T-helper 17 cell (primary cell): Measurements from ENCODE around the gene RAB40AL. TPM values are rescaled to one million over a fixed set of nuclear protein-coding genes. Genes with fewer than 3 reads are reported as not detected.
"Not testable (repeated sequence)": the region's sequence is repeated elsewhere in the genome, so short reads cannot be mapped to it uniquely, and the experiment has no call there.

Experiments used
- ATAC-seq: fragments of 150-1000 bp; cut with Tn5 transposase; 2 replicates; pipeline ENCODE4 v1.10.0; 2021; ENCODE audit warnings: mild to moderate bottlenecking, moderate library complexity
- DNase-seq, 3 donors: peaks; one replicate each; pipeline versions ENCODE4 v3.0.0 to v3.0.0-alpha.2; 2020 to 2021
- H3K9me3 ChIP-seq: one replicate; pipeline ENCODE4 v1.7.0; 2013; ENCODE audit warnings: low read length, mild to moderate bottlenecking; ENCODE audit not compliant: control insufficient read depth, poor library complexity, severe bottlenecking
- H3K27ac Mint-ChIP-seq: one replicate; pipeline ENCODE4 v1.8.0; 2022; ENCODE audit warnings: mild to moderate bottlenecking, moderate library complexity, mixed read lengths
- H3K27me3 Mint-ChIP-seq: one replicate; pipeline ENCODE4 v1.8.0; 2022; ENCODE audit warnings: mixed read lengths
- H3K36me3 Mint-ChIP-seq: one replicate; pipeline ENCODE4 v1.8.0; 2022; ENCODE audit warnings: low read depth, mixed read lengths
- H3K4me1 Mint-ChIP-seq: one replicate; pipeline ENCODE4 v1.8.0; 2022; ENCODE audit warnings: mild to moderate bottlenecking, mixed read lengths
- H3K4me3 Mint-ChIP-seq: one replicate; pipeline ENCODE4 v1.8.0; 2022; ENCODE audit warnings: mild to moderate bottlenecking, moderate library complexity, mixed read lengths
- total RNA-seq, 4 donors: library from RNA in 2 of 4; stranded (reverse) in 2 of 4; gene quantifications; one replicate each; pipeline ENCODE4 v1.2.3 and lab custom pipeline; 2022 to 2026

RAB40AL gene
- total RNA-seq, 2 donors from 2014 or later: 0.27 TPM; not detected in 1

DNA sequence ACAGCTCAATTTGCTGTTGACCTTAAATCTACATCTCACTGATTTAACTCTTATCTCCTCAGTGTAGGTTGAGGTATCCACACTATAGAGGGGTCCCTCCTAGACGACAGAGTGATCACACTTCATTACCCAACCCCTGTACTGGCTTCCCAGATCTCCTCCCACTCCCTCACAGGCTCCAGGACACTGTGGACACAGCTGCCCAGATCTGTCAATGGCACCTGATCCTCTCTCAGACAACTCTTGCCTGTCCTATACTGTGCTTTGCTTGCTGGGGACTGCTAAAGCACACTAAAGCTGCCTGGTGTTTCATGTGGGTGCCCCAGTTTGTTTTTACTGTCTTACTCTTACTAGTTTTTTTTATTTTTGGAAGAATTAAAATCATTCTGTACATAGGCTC is 27.9 kb downstream of the RAB40AL start:
- no peak overlapping the region for H3K4me3 Mint-ChIP-seq
- no peaks in the 10 kb centered on the region for H3K4me1 Mint-ChIP-seq
- H3K27ac Mint-ChIP-seq: no peak overlapping the region
- H3K36me3 Mint-ChIP-seq: no peaks in the 10 kb centered on the region
- H3K9me3 ChIP-seq: no peaks in the 10 kb centered on the region
- no peaks in the 10 kb centered on the region for H3K27me3 Mint-ChIP-seq
- ATAC-seq: no peak
- no peak for DNase-seq

DNA sequence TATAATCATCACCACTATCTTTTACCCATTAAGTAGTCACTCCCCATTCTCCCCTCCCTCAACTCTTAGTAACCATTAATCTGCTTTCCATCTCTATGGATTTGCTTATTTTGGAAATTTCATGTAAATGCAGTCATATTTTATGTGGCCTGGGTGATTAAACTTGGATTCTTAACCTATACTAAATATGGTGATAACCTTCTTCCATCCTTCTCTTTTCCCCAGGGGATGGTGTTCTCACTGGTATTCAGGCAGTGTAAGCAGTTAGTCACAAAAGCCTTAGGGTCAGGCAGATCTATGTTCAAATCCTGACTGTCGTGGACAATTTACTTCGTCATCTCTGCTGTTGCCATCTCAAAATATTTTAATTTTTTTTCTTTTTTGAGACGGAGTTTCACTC is 29.6 kb downstream of the RAB40AL start:
- H3K27ac Mint-ChIP-seq: no peak overlapping the region
- H3K36me3 Mint-ChIP-seq: no peaks in the 10 kb centered on the region
- DNase-seq (no peak), ATAC-seq (no peak)
- H3K27me3 Mint-ChIP-seq: no peaks in the 10 kb centered on the region
- no peaks in the 10 kb centered on the region for H3K4me1 Mint-ChIP-seq
- no peaks in the 10 kb centered on the region for H3K9me3 ChIP-seq
- H3K4me3 Mint-ChIP-seq: no peak overlapping the region

DNA sequence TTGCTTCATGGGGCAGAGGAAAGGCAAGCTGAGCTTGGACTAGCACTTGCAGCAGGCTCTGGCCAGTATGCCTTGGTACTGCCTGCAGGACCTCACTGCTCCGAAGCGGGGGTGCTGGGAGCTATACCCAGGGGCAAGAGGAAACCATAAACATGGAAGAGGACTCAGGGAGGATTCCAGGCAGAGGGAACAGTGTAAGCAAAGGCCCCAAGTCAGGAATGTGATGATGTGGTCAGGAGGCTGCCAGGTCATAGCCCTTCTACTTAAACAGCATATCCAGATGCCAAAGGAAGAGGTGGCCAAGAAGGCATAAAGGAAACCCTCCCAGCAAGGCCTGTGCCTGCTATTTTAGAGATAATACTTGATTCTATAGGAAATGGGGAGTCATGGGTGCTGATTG is 31.1 kb downstream of the RAB40AL start:
- Mint-ChIP-seq H3K4me3 (no peak overlapping the region), H3K36me3 (no peaks in the 10 kb centered on the region), H3K27ac (no peak overlapping the region), H3K4me1 (no peaks in the 10 kb centered on the region), H3K27me3 (no peaks in the 10 kb centered on the region)
- ATAC-seq (no peak), DNase-seq (no peak)
- no peaks in the 10 kb centered on the region for H3K9me3 ChIP-seq

DNA sequence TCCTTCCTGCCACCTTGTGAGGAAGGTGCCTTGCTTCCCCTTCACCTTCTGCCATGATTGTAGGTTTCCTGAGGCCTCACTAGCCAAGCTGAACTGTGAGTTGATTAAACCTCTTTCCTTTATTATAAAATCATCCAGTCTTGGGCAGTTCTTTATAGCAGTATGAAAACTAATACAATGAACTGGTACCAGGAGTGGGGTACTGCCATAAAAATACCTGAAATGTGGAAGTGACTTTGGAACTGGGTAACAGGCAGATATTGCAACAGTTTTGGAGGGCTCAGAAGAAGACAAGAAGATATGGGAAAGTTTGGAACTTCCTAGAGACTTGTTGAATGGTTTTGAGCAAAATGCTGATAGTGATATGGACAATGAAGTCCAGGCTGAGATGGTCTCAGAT is 34.5 kb downstream of the RAB40AL start:
- H3K4me3 Mint-ChIP-seq, DNase-seq, H3K27ac Mint-ChIP-seq, H3K4me1 Mint-ChIP-seq, H3K27me3 Mint-ChIP-seq, H3K9me3 ChIP-seq, ATAC-seq, H3K36me3 Mint-ChIP-seq: not testable (repeated sequence)

DNA sequence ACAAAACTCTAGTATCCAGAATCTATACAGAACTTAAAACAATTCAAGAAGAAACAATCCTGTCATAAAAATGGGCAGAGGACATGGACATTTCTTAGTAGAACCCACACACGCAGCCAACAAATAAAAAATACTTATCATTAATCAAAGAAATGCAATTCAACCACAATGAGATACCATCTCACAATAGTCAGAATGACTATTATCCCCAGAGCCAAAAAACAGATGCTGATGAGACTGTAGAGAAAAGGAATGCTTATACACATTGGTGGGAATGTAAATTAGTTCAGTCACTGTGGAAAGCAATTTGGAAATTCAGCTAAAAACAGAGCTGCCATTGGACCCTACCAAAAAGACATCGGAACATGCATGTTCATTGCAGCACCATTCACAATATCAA is 37.9 kb downstream of the RAB40AL start:
- no peaks in the 10 kb centered on the region for H3K36me3 Mint-ChIP-seq

DNA sequence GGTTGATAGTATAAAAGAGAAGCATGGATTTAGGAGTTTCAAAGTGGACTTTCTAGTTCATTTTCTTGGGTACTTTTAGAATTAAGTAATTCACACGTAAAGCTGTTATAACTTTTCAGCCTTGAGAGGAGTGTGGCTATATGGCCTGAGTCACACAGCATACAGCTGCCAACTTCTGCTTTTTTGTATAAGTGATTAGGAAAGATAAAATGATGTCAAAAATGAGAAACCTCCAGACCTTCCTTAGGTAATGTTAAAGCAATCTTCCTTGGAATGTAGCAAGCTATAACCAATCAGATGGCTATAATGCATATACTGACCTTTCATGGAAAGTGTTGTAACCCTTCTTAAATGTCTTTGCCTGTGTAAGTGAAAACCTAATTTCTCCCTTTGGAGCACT is 39.2 kb downstream of the RAB40AL start:
- Mint-ChIP-seq H3K36me3 (no peaks in the 10 kb centered on the region), H3K4me1 (no peaks in the 10 kb centered on the region), H3K27ac (no peak overlapping the region), H3K27me3 (no peaks in the 10 kb centered on the region), H3K4me3 (no peak overlapping the region)
- ATAC-seq (no peak), DNase-seq (no peak)
- H3K9me3 ChIP-seq: no peaks in the 10 kb centered on the region

More for the DNA sequence above, 37.9 kb downstream of the RAB40AL start:
- Mint-ChIP-seq H3K27me3 (no peaks in the 10 kb centered on the region), H3K4me1 (no peaks in the 10 kb centered on the region), H3K27ac (no peak overlapping the region), H3K4me3 (no peak overlapping the region)
- no peak for DNase-seq
- H3K9me3 ChIP-seq: no peaks in the 10 kb centered on the region
- ATAC-seq: no peak

DNA sequence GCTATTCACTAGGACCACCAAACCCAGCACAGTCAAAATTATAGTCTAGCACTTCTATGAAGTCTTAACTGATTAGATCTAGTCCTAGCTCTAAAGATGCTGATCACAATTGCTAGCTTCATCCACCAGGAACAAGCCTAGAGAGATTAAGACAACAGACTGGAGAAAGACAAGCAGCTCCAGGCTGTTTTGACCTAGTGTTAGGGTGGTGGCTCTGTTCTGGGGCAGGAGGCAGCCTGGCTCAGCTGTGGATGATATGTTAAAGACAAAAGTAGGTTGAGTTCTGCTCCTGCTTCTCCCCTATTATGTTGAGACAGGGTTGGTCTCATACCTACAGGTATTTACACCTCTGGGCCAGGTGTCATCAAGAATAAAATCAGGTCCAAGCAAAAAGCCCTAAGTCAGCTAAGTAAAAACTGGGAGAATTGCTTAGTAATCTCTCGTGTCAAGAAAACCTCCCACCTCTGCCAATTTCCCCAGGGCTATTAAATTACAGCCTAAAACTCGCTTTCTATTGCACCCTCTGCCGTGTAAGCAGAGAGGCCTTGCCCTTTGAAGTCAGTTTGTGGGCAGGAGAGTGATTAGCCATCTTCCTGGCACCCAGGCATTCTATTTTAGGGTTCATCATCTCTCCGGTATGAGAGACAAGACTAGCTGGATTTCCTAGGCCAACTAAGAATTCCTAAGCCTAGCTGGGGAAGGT is 39.9 kb downstream of the RAB40AL start:
- ATAC-seq (no peak), DNase-seq (no peak)
- Mint-ChIP-seq H3K4me3 (no peak overlapping the region), H3K36me3 (no peaks in the 10 kb centered on the region), H3K4me1 (no peaks in the 10 kb centered on the region), H3K27me3 (no peaks in the 10 kb centered on the region), H3K27ac (no peak overlapping the region)
- no peaks in the 10 kb centered on the region for H3K9me3 ChIP-seq

DNA sequence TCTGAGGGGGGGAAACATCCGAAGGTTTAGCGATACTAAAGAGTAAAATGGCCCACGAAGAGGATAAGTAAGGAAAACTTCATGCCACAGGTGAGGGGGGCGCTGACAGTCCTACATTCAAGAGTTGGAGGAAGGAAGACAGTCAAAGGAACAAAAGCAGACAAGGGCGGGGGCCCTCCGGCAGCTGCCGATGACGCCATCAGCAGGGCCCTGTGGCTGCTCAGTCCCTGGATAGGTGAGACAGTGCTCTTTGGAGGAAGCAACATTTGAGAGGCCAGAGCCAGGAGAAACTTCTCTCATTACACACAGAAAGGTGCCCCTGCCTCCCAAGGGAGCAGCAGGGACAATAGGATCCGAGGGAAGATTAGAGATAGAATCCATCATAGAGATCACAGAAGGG is 41.5 kb downstream of the RAB40AL start:
- no peak for DNase-seq
- Mint-ChIP-seq H3K27ac (no peak overlapping the region), H3K27me3 (no peaks in the 10 kb centered on the region)

DNA sequence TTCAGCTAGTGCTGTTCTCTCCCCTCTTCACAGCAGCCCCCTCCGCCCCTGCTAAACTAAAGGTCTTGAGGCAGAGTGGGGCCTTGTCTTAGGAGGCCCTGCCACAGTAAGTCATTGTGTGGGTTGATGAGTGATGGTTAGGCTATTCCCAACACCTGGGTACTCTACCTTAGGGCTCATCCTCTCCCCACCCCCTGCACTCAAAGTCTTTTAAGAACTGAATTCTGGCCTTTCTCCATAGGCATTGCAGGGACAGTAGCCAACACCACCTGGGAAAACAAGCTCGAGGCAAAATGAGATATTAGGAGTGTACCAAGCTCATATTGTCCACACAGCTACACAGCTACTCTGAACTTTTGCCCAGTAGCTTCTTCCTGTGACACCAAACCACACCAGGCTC is 42.5 kb downstream of the RAB40AL start:
- no peak for DNase-seq
- no peak for ATAC-seq
- no peak overlapping the region for H3K27ac Mint-ChIP-seq
- H3K27me3 Mint-ChIP-seq: no peaks in the 10 kb centered on the region
- H3K4me1 Mint-ChIP-seq: no peaks in the 10 kb centered on the region
- no peaks in the 10 kb centered on the region for H3K36me3 Mint-ChIP-seq
- no peak overlapping the region for H3K4me3 Mint-ChIP-seq
- no peaks in the 10 kb centered on the region for H3K9me3 ChIP-seq

More for the DNA sequence above, 41.5 kb downstream of the RAB40AL start:
- no peaks in the 10 kb centered on the region for H3K36me3 Mint-ChIP-seq
- no peak overlapping the region for H3K4me3 Mint-ChIP-seq
- no peaks in the 10 kb centered on the region for H3K4me1 Mint-ChIP-seq
- no peak for ATAC-seq
- no peaks in the 10 kb centered on the region for H3K9me3 ChIP-seq

DNA sequence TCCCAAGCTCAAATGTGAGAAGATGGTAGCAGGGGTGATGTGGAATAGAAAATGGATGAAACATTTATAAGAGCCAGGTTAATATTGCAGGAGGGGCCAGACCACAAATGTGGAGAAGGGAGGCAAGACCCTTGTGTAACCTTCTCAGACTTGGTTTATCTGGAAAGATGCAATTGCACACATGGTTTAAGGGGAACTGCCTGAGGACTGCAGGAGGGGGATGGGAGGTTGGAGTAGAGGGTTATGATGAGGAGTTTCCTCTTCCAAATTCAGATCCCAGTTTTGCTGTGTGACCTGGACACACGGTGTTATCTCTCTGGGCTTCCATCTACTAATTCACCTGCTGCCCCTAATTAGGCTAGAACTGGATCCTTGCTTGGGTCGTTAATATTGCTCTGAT is 46.1 kb downstream of the RAB40AL start:
- H3K27me3 Mint-ChIP-seq: no peaks in the 10 kb centered on the region
- H3K27ac Mint-ChIP-seq: no peak overlapping the region
- no peaks in the 10 kb centered on the region for H3K4me1 Mint-ChIP-seq
- DNase-seq: no peak
- H3K4me3 Mint-ChIP-seq: no peak overlapping the region
- no peak for ATAC-seq
- no peaks in the 10 kb centered on the region for H3K9me3 ChIP-seq
- H3K36me3 Mint-ChIP-seq: no peaks in the 10 kb centered on the region

DNA sequence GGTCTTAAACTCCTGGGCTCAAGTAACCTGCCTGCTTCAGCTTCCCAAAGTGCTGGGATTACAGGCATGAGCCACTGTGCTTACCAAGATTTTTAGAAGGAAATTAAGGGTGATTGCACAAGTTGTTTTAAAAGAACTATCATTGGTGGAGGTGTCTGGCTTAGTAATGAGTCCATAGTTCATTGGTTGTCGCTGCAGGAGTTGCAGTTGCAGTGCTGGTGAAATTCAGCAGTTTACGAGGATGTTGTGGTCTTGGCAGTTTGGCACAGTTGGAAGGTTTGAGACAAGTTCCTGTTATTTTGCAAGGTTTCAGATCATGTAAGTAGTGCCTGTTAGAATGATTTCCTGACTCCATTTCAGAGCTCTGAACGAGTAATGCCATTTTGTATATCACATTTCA is 48.1 kb downstream of the RAB40AL start:
- Mint-ChIP-seq H3K4me1 (no peaks in the 10 kb centered on the region), H3K36me3 (no peaks in the 10 kb centered on the region), H3K27me3 (peaks cover 6% of the 10 kb centered on the region)

More for the DNA sequence above, 48.1 kb downstream of the RAB40AL start:
- DNase-seq (no peak), ATAC-seq (no peak)
- Mint-ChIP-seq H3K4me3 (no peak overlapping the region), H3K27ac (no peak overlapping the region)
- no peaks in the 10 kb centered on the region for H3K9me3 ChIP-seq

Other genes with a start within 250 kb of the RAB40AL start
- under 1 TPM; 0.78 to 0.82 TPM for gene GPRASP2, start 224.8 kb upstream of the RAB40AL start, total RNA-seq
- gene GPRASP3, start 216.5 kb upstream of the RAB40AL start, total RNA-seq: 1 to 10 TPM; 1.9 to 3.4 TPM
- gene BEX1, start 126.9 kb downstream of the RAB40AL start, total RNA-seq: under 1 TPM in 1 of 2 donors, not detected in 1; 0.81 TPM
- gene NXF3, start 155.9 kb downstream of the RAB40AL start, total RNA-seq: not detected